Measurements from ENCODE around the gene APBA3. TPM values are rescaled to one million over a fixed set of nuclear protein-coding genes. Genes with fewer than 3 reads are reported as not detected.

Gene APBA3
- total RNA-seq, 2 donors from 2014 or later: 49.3 to 75.0 TPM

- Mint-ChIP-seq H3K36me3 (ENCODE audit: low read depth) (no peaks in the 10 kb centered on the region), H3K27me3 (no peaks in the 10 kb centered on the region), H3K27ac (no peak within 1 kb of the TSS), H3K4me3 (no peak within 1 kb of the TSS), H3K4me1 (no peaks in the 10 kb centered on the region), H3K9me3 (no peaks in the 10 kb centered on the region)
- no peak for ATAC-seq (replicated peaks)
Observed at GRCh38 chr19:3708207-3708931, 53.1 kb downstream of the APBA3 start, which contains the start of gene TJP3. Gene TJP3, plus strand, starts transcription at chr19:3708384. Its CDS starts 20,049 bp downstream, at chr19:3728433.

GRCh38 chr19:3707868-3708206 lies 53.7 kb downstream of the APBA3 start:
- no peaks in the 10 kb centered on the region for H3K36me3 Mint-ChIP-seq (ENCODE audit: low read depth)
- no peaks in the 10 kb centered on the region for H3K4me1 Mint-ChIP-seq
- no peak for ATAC-seq (replicated peaks)
- H3K9me3 Mint-ChIP-seq: no peaks in the 10 kb centered on the region
- H3K27me3 Mint-ChIP-seq: no peaks in the 10 kb centered on the region
- no peak overlapping the region for H3K27ac Mint-ChIP-seq
- no peak overlapping the region for H3K4me3 Mint-ChIP-seq

GRCh38 chr19:3701200-3701599 lies 60.3 kb downstream of the APBA3 start:
- peak overlapping the region; percentile 69 for H3K4me3 Mint-ChIP-seq
- H3K9me3 Mint-ChIP-seq: no peaks in the 10 kb centered on the region
- H3K27ac Mint-ChIP-seq: no peak overlapping the region
- peaks cover 4% of the 10 kb centered on the region for H3K4me1 Mint-ChIP-seq
- no peaks in the 10 kb centered on the region for H3K27me3 Mint-ChIP-seq
- no peak for ATAC-seq (replicated peaks)
- no peaks in the 10 kb centered on the region for H3K36me3 Mint-ChIP-seq (ENCODE audit: low read depth)

Other genes starting within 250 kb of the APBA3 start
- 1 to 10 TPM; 2.1 to 4.0 TPM for gene TEKTIP1, start 222.5 kb downstream of the APBA3 start, total RNA-seq
- gene MFSD12, start 204.1 kb downstream of the APBA3 start, total RNA-seq: 10 to 100 TPM; 38.3 to 64.1 TPM
- 10 to 100 TPM; 40.0 to 52.3 TPM for gene HMG20B, start 188.7 kb downstream of the APBA3 start, total RNA-seq
- gene GIPC3, start 176.2 kb downstream of the APBA3 start, total RNA-seq: under 1 TPM; 0.32 to 0.42 TPM
- gene TBXA2R, start 154.8 kb downstream of the APBA3 start, total RNA-seq: under 1 TPM; 0.32 to 0.37 TPM
- gene CACTIN, start 134.9 kb downstream of the APBA3 start, total RNA-seq: 10 to 100 TPM; 22.9 to 31.8 TPM
- gene PIP5K1C, start 61.2 kb downstream of the APBA3 start, total RNA-seq: 10 to 100 TPM; 16.1 to 26.2 TPM
- 1 to 10 TPM; 1.5 to 8.6 TPM for gene TJP3, start 53.3 kb downstream of the APBA3 start, total RNA-seq
- 10 to 100 TPM; 25.5 to 57.2 TPM for gene MRPL54, start 990 bp upstream of the APBA3 start, total RNA-seq
- not detected for gene RAX2, start 10.5 kb upstream of the APBA3 start, total RNA-seq
- 10 to 100 TPM; 14.8 to 17.1 TPM for gene MATK, start 24.7 kb upstream of the APBA3 start, total RNA-seq
- gene ZFR2, start 107.3 kb upstream of the APBA3 start, total RNA-seq: 1 to 10 TPM in 1 of 2 donors, under 1 TPM in 1; 0.28 to 1.6 TPM
- not detected for gene ATCAY, start 119.0 kb upstream of the APBA3 start, total RNA-seq
- not detected for gene NMRK2, start 171.4 kb upstream of the APBA3 start, total RNA-seq
- gene DAPK3, start 209.4 kb upstream of the APBA3 start, total RNA-seq: 10 to 100 TPM; 37.5 to 40.6 TPM
- gene EEF2, start 223.8 kb upstream of the APBA3 start, total RNA-seq: 1,000 to 10,000 TPM; 3,211 to 3,379 TPM
- 10 to 100 TPM; 32.8 to 39.1 TPM for gene PIAS4, start 246.0 kb upstream of the APBA3 start, total RNA-seq

Measured in activated T-helper 17 cell treated with anti-CD3 and anti-CD28 coated beads, Interleukin-2, amount 50 U/mL, for 72 hours (primary cell).